Retinal pigment epithelial cell (primary cell): ENCODE measurements around the gene CIB4.
A peak's percentile ranks its signal among the peaks of the same experiment; 100 is the strongest.

ENCODE experiments used
- DNase-seq: peaks from one replicate; pipeline ENCODE4 v3.0.0-alpha.2; 2010; ENCODE audit warnings: low read depth
- H3K4me3 ChIP-seq: 2 replicates; pipeline ENCODE4 v1.5.1; 2011; ENCODE audit warnings: mild to moderate bottlenecking, low read length, control low read depth, moderate library complexity
- TF ChIP-seq, protein P1 (sequence below): conservative IDR thresholded peaks from 2 replicates; pipeline ENCODE4 v1.5.1; 2011; ENCODE audit warnings: low read depth, low read length, control low read depth, inconsistent platforms

CIB4 gene

GRCh38 chr2:26607698-26608097, 33.5 kb downstream of the CIB4 start:
- no peak for DNase-seq
- H3K4me3 ChIP-seq = no peak overlapping the region
- TF ChIP-seq, protein P1, sequence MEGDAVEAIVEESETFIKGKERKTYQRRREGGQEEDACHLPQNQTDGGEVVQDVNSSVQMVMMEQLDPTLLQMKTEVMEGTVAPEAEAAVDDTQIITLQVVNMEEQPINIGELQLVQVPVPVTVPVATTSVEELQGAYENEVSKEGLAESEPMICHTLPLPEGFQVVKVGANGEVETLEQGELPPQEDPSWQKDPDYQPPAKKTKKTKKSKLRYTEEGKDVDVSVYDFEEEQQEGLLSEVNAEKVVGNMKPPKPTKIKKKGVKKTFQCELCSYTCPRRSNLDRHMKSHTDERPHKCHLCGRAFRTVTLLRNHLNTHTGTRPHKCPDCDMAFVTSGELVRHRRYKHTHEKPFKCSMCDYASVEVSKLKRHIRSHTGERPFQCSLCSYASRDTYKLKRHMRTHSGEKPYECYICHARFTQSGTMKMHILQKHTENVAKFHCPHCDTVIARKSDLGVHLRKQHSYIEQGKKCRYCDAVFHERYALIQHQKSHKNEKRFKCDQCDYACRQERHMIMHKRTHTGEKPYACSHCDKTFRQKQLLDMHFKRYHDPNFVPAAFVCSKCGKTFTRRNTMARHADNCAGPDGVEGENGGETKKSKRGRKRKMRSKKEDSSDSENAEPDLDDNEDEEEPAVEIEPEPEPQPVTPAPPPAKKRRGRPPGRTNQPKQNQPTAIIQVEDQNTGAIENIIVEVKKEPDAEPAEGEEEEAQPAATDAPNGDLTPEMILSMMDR = no peak

DNA sequence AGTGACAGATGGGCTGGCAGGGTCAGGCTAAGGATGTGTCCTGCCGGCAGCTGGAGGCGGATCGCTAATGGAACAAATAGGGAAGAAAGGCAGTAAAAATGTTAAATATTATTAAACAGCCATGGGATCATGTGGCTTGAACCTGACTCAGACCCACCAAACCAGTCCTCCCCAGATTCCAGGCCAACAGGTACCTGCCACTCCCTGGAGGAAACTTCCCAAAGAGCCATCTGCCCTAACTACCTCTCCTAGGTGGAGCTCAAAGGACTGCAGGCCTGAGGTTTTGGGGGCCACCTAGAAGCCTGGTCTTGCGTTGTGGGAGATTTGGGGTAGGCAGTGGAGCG, 34.3 kb downstream of the CIB4 start:
- DNase-seq = no peak

GRCh38 chr2:26605999-26606846, 34.9 kb downstream of the CIB4 start:
- no peak overlapping the region for H3K4me3 ChIP-seq
- no peak for DNase-seq
- TF ChIP-seq, protein P1 = no peak

More for the DNA sequence above, 34.3 kb downstream of the CIB4 start:
- no peak overlapping the region for H3K4me3 ChIP-seq
- TF ChIP-seq, protein P1 = no peak

DNA sequence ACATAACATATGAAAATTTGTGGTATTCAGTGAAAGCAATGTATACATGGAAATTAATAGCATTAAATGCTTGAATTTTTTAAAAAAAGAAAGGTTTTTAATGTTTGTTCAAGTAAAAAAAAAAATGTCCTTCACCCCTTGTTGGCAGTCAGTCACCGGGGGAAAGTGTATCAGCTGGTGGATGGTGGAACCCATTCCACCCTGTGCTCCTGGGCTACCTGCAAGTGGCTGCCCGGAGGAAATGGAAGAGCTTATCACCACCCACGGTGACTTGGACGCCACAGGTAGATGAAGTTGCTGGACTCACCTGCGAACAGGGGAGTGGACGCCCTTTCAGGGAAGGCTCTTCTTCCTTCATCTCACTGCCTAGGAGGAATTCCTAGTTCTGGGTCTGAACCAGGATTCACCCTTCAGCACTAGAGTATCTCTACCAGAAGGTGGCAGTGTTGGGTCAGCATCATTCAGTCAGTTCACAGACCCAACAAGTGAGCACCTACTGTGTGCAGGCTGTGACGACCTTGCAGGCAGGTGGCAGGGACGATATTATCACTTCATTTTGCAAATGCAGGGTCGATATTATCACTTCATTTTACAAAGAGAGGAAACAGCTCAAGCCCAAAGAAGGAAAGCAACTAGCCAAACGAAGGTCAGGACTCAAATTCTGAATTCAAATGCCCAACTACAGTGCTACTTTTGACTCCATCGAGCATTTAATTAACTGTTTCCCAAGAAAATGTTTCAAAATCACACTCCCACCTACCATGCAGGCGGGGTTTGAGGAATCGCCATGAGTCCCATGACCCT, 35.8 kb downstream of the CIB4 start:
- TF ChIP-seq, protein P1 = peak; percentile 88
- no peak for DNase-seq
- no peak overlapping the region for H3K4me3 ChIP-seq

DNA sequence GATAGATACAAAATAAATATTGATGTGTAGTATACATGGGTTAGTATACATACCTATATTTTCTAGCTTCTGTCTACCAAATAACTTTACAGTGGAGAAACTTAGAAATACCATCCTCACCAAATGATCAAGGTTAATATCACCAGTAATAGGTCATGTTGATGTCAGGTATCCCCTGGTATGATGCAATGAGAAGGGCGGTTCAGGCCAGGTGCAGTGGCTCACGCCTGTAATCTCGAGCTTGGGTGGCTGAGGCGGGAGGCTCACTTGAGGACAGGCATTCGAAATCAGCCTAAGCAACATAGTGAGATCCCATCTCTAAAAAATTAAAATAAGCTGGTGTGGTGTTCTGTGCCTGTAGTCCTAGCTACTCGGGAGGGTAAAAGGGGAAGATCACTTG, 38.6 kb downstream of the CIB4 start:
- no peak for DNase-seq
- H3K4me3 ChIP-seq = no peak overlapping the region
- TF ChIP-seq, protein P1 = no peak

DNA sequence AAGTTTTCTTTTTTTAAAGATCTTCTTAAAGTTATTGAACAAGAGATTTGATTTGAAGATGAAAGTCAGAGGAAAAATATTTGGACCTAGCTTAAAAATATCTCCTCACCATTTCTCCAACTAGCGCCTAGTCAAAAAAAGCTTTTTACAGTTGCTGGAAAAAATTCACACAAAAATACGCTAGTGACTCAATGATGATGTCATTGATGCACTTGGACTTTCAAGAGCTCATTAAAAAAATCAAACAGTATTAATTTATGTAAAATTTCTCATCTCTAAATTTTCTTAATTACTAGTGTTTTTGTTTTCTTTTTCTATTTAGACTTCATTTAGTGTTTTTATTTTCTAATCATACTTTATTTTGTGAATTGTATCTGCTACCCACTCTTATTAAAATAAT, 41.8 kb downstream of the CIB4 start:
- TF ChIP-seq, protein P1 = no peak
- no peak for DNase-seq
- H3K4me3 ChIP-seq = no peak overlapping the region
